UCSD-AML1 (cell line): ENCODE measurements around the gene CTNNA3.
"Not testable (repeated sequence)": the region's sequence is repeated elsewhere in the genome, so short reads cannot be mapped to it uniquely, and the experiment has no call there.

Source experiments
- DNase-seq: peaks from one replicate; lab custom pipeline; 2025; ENCODE audit not compliant: unreplicated experiment; lab: John Stamatoyannopoulos, UW

Gene CTNNA3

GRCh38 chr10:67696029-67696428, at the start of gene CTNNA3:
TSS of gene CTNNA3 (minus strand) at chr10:67696195.
- DNase-seq = no peak

DNA sequence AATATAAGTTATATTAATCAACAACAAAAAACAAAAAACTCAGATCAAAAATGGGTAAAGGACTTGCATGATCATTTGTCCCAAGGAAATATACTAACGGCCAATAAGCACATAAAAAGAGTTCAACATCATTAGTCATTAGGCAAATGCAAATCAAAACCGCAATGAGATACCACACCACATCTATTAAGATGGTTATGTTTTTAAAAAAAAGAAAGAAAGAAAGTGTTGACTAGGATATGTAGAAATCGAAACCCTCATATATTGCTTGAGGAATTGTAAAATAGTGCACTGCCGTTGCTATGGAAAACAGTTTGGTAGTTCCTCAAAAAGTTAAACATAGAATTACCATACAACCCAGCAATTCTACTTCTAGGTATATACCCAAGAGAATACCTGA, 39.4 kb upstream of the CTNNA3 start:
- DNase-seq = no peak

- DNase-seq = no peak
Observed at GRCh38 chr10:67733511-67733910, 37.5 kb upstream of the CTNNA3 start.

DNA sequence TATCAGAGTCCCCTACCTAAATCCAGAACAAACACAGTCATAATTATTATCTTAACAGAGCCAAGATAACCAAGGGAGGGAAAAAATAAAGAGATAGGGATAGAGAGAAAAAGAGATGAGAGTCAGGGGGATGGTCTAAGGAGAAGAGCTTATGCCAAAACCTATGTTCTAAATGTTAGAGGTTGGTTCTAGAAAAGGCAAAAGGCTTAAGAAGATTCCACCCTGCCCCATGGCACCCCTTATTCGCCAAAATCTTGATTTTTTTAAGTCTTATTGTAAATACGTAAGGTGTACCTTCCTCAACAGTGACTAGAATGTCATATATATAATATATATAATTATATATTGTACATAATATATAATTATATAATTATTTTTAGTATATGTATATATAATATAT, 29.6 kb upstream of the CTNNA3 start:
- DNase-seq = no peak

DNA sequence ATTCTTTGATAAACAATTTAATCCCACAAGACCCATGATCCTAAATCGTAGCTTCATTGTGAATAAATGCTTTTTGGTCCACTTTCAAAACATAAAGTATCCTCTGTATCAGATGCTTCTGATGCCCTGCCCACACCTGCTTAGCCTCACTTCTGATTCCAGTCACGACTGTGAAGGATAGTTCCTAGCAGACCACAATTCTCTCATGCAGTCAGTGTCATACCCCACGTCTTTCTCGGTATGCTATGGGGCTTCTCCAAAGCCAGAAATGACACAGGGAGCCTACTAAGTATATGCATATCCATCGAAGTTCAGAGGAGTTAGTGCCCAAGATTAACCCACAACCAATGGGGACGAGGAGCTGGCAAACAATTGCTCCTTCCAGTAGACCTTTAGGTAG, 27.6 kb upstream of the CTNNA3 start:
- DNase-seq = no peak

DNA sequence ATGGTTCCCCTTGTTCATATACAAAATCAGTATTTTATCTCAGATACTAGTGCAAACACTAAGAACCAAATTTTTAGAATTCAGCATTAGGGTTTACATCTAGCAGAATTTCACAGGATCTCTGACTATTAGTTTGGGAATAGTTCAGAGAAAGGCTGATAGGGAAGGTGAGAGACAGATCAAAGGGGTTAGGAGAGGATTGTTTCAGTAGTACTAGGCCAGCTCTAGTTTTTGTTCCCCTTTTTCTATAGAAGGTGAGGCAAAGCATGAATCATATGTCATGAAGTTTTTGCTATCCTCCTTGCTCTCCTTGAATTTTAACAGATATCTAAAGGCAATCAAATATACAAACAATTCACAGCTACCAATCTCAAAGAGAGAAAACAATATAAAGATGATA, 26.1 kb upstream of the CTNNA3 start:
- no peak for DNase-seq

- DNase-seq = not testable (repeated sequence)
Observed at GRCh38 chr10:67716455-67716854, 20.5 kb upstream of the CTNNA3 start.

- DNase-seq = no peak
Observed at GRCh38 chr10:67705921-67706320, 9.9 kb upstream of the CTNNA3 start.

DNA sequence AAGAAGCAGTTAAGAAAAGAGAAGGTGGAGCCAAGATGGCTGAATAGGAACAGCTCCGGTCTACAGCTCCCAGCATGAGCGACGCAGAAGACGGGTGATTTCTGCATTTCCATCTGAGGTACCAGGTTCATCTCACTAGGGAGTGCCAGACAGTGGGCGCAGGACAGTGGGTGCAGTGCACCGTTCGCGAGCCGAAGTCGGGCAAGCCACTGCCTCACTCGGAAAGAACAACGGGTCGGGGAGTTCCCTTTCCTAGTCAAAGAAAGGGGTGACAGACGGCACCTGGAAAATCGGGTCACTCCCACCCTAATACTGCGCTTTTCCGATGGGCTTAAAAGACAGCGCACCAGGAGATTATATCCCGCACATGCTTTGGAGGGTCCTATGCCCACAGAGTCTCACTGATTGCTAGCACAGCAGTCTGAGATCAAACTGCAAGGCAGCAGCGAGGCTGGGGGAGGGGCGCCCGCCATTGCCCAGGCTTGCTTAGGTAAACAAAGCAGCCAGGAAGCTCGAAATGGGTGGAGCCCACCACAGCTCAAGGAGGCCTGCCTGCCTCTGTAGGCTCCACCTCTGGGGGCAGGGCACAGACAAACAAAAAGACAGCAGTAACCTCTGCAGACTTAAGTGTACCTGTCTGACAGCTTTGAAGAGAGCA, 3.7 kb upstream of the CTNNA3 start:
- not testable (repeated sequence) for DNase-seq

GRCh38 chr10:67698164-67698563, 2.2 kb upstream of the CTNNA3 start:
- DNase-seq = no peak

- no peak for DNase-seq
Observed at GRCh38 chr10:67697724-67698131, 1.7 kb upstream of the CTNNA3 start.

GRCh38 chr10:67696679-67697078, 684 bp upstream of the CTNNA3 start:
- DNase-seq = no peak

DNA sequence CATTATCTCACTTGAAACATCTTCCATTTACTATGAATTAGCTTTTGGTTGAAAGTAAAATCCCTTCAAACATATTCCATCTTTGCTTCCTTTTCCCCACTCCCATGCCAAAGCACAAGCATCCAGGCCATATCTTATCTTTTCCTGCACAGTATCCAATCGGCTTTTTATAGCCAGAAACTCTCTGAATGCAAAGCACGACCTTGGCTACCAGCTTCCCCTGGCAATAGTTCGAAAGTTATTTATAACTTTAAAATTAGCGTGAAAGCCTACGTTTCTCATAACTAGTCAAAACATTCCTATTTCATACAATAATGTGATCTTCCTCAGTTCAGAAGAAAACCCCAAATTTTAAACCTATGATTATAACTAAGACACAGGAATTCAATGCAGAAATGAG, 440 bp downstream of the CTNNA3 start:
- no peak for DNase-seq

- DNase-seq = not testable (repeated sequence)
Observed at GRCh38 chr10:67691861-67692260, 4.1 kb downstream of the CTNNA3 start.

- DNase-seq = not testable (repeated sequence)
Observed at GRCh38 chr10:67690540-67690939, 5.5 kb downstream of the CTNNA3 start.

DNA sequence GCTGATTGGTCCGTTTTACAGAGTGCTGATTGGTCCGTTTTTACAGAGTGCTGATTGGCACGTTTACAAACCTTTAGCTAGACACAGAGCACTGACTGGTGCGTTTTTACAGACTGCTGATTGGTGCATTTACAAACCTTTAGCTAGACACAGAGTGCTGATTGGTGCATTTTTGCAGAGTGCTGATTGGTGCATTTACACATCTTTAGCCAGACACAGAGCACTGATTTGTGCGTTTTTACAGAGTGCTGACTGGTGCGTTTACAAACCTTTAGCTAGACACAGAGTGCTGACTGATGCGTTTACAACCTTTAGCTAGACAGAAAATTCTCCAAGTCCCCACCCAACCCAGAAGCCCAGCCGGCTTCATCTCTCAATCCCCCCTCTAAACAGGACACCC, 11.9 kb downstream of the CTNNA3 start:
- not testable (repeated sequence) for DNase-seq

DNA sequence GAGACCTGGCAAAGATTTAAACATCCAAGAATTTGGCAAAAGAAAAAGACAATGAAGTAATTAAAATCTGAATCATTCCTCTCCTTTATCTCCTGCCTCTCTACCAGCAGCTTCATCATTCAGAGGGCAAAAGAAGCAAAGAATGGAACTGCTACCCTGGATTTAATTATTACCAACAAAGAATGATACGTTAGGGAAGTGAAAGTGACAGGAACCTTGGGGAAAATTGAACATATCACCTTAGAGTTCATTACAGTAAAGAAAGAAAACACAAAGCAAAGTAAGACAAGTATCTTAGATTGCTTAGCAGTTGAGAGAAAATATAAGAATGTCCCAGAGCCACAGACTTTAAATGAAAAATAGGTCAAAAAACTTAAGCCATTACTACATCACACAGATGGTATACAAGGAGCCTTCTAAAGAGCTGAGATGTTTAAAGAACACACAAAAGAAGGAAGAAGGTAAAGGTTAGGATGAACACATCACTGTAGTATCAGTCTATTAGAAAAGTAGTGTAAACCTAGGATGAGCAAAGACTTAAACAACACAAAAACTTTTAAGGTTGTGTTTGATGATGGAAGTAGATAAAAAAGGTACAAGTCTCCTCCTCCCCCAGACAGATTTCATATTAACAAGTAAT, 17.5 kb downstream of the CTNNA3 start:
- no peak for DNase-seq

DNA sequence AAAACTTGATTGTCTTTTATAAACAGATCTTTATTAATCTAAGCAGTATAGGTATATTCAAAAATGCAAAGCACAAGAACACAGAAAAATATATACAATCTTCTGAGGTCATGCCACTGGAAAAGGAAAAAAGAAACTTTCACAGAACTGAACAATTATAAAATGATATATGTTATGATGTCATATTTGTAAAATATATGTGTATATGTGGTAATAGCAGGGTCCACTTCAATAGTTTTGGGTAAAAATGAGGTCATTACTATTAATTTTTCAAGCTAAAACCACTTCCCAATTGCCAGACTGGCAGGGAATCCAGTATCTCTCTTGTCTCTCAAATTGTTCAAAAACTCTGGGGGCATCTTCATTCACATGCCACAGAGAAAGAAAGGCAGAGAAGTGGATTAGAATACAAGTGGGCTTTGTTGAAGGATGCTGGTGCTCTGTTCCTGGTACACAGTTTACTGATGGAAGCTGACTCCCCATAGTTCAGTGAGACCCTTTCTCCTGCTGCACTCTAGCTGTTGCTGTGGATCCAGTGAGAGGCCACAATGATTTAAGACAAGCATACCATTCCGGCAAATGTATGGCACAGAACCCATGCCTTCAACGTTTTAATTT, 19.7 kb downstream of the CTNNA3 start:
- DNase-seq = no peak

GRCh38 chr10:67670401-67670800, 25.6 kb downstream of the CTNNA3 start:
- no peak for DNase-seq

- DNase-seq = no peak
Observed at GRCh38 chr10:67669978-67670377, 26.0 kb downstream of the CTNNA3 start.

- DNase-seq = no peak
Observed at GRCh38 chr10:67668448-67668847, 27.5 kb downstream of the CTNNA3 start.

DNA sequence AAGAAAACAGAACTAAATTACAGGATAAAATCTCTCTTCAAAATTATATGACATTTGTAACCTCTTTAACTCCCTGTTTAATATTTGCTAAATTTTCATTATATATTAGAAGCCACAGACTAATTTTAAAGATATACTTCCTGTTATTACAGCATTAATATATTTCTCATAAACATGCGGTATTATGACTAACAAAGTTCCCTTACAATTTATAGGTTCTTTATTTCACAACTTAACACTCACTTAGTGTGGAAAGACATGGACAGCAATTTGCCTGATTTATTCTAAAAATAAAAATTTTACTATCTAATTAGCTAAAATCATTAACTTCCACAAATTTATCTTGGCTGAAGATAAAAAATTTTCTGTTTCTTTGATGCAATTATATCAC, 29.0 kb downstream of the CTNNA3 start:
- no peak for DNase-seq
